Heart left ventricle (tissue), 16 donors: Measurements from ENCODE around the gene CNTNAP5. TPM values are rescaled to one million over a fixed set of nuclear protein-coding genes. Genes with fewer than 3 reads are reported as not detected.

Experiments
- ATAC-seq, 4 donors: fragments of 200-7000 bp; cut with Tn5 transposase; one replicate each; pipeline ENCODE4 v1.9.1; 2020 to 2022; ENCODE audit warnings: moderate library complexity in 4 of 4, mild to moderate bottlenecking in 3 of 4, moderate number of reproducible peaks in 1 of 4
- DNase-seq, 5 donors: peaks; one replicate each; pipeline ENCODE4 v3.0.0-alpha.2; 2020
- H3K27ac ChIP-seq, 12 donors: fragments of 200-600 bp; sonication (generic) in 4 of 12; one replicate each; pipeline versions ENCODE4 v1.5.0 to v1.8.0; 2016 to 2022; ENCODE audit warnings: mild to moderate bottlenecking in 2 of 12
- H3K27me3 ChIP-seq, 9 donors: fragments of 200-600 bp; sonication (generic) in 2 of 9; one replicate each; pipeline versions ENCODE4 v1.5.1 to v1.8.0; 2016 to 2022; ENCODE audit warnings: mild to moderate bottlenecking in 3 of 9
- H3K36me3 ChIP-seq, 9 donors: fragments of 200-600 bp; sonication (generic) in 2 of 9; one replicate each; pipeline versions ENCODE4 v1.5.0 to v1.8.0; 2018 to 2022; ENCODE audit warnings: mild to moderate bottlenecking in 2 of 9
- H3K4me1 ChIP-seq, 12 donors: fragments of 200-600 bp; sonication (generic) in 4 of 12; one replicate each; pipeline versions ENCODE4 v1.5.0 to v1.8.0; 2016 to 2022; ENCODE audit warnings: mild to moderate bottlenecking in 3 of 12
- H3K4me3 ChIP-seq, 12 donors: fragments of 200-600 bp; sonication (generic) in 4 of 12; one replicate each; pipeline versions ENCODE4 v1.5.0 to v1.8.0; 2017 to 2022; ENCODE audit warnings: mild to moderate bottlenecking in 9 of 12, moderate library complexity in 4 of 12
- H3K9me3 ChIP-seq, 12 donors: fragments of 200-600 bp; sonication (generic) in 4 of 12; one replicate each; pipeline versions ENCODE4 v1.5.0 to v1.8.0; 2016 to 2022; ENCODE audit warnings: mild to moderate bottlenecking in 1 of 12
- CTCF ChIP-seq, 12 donors: fragments of 200-600 bp; sonication (generic) in 4 of 12; IDR thresholded peaks; one replicate each; pipeline versions ENCODE4 v1.5.0 to v1.8.0; 2018 to 2022; ENCODE audit warnings: antibody characterized with exemption in 12 of 12, mild to moderate bottlenecking in 5 of 12
- POLR2A ChIP-seq, 2 donors: fragments of 450-650 bp; IDR thresholded peaks; one replicate each; pipeline ENCODE4 v1.6.1; 2017; ENCODE audit warnings: antibody characterized with exemption in 2 of 2, mild to moderate bottlenecking in 2 of 2, moderate library complexity in 2 of 2
- WGBS, 4 donors: extraction: QIAGEN DNeasy Blood & Tissue Kit in 2 of 4; methylation state at CpG; one replicate each; pipeline versions ENCODE4 v1.1.5 to v1.1.7; 2013 to 2018; 5-methylcytosine and 5-hydroxymethylcytosine counted together
- intact Hi-C, 10 donors: fragments of 100-400 bp; cut with DNase I; formaldehyde crosslinking; loops; one replicate each; pipeline versions ENCODE4 v1.11.1 to v1.14.2; 2022
- polyA plus RNA-seq, 2 donors: library from polyadenylated mRNA; stranded (reverse); fragments of 200-250 nt; gene quantifications; one replicate each; pipeline ENCODE4 v1.2.3, GENCODE V29; 2013
- total RNA-seq, 9 donors: library from RNA; depleted of rRNA in 2 of 9; stranded (reverse); fragments of >200 nt in 2 of 9; fragmentation: NEBNext Ultra II Directional in 3 of 9; extraction: Animal tissue kit (Norgen Biotek cat#: 25700) in 3 of 9; gene quantifications; one replicate each; pipeline versions ENCODE4 v1.1.0 to v1.2.4, GENCODE V29; 2016 to 2023
- donor health status: ischemic (EF 13 %, LVEDD 7.1; RV severe dilation, severe dysfunction).
- donor health status: healthy with polysubstance abuse.
- donor health status: DM: no; HTN: yes; CAD: no.
- donor health status: DM: no; HTN: no; CAD: no.
- donor health status: ischemic (EF 25% LVEDD 6.9; RV normal size, moderate dysfunction).
- donor health status: ischemic (EF 25% LVEDD 5.7; RV mildly dilated, moderate dysfunction).
- donor health status: healthy.
- donor health status: DM: yes; HTN: yes; CAD: no.
- donor health status: ischemic (EF 35%, LVEDD 5.7; RV mildly dilated, moderate dysfunction).
- donor health status: nonischemic (EF 11% LVEDD 7.7; RV severe dilation, severe dysfunction).
- donor health status: DM: yes; HTN: yes; CAD: no.
- donor health status: PGD.
- donor health status: ischemic (EF 29% LVEDD 5.4; RV normal size, mild dysfunction).
- donor health status: nonischemic (EF 23%, LVEDD 6.1; RV moderate dilation, normal function).

Gene CNTNAP5
- total and polyA plus RNA-seq, 11 donors, result not detected

GRCh38 chr2:124668161-124668560 is 643.1 kb downstream of the CNTNAP5 start:
- Histone ChIP-seq H3K36me3 (no peaks in the 10 kb centered on the region), H3K27ac (no peak overlapping the region), H3K27me3 (no peaks in the 10 kb centered on the region), H3K4me3 (no peak overlapping the region), H3K4me1 (peaks cover 0 to 7% (median 0%) of the 10 kb centered on the region in 12 donors), H3K9me3 (no peaks in the 10 kb centered on the region)
- intact Hi-C loops, result no loop called here
- WGBS, 4 donors, result 43 to 75% (median 53%) methylated on average over 2 of the region's 2 CpGs
- TF ChIP-seq CTCF (IDR thresholded peaks at IDR 0.05) (no peak), POLR2A (IDR thresholded peaks at IDR 0.05) (no peak)
- ATAC-seq (no peak), DNase-seq (no peak)

GRCh38 chr2:124670187-124670586 is 645.1 kb downstream of the CNTNAP5 start:
- H3K27me3 ChIP-seq, result no peaks in the 10 kb centered on the region
- H3K4me1 ChIP-seq, result no peaks in the 10 kb centered on the region
- H3K36me3 ChIP-seq, result no peaks in the 10 kb centered on the region
- ATAC-seq (no peak), DNase-seq (no peak)
- H3K9me3 ChIP-seq, result peaks cover 0 to 6% (median 0%) of the 10 kb centered on the region in 12 donors
- no peak for TF ChIP-seq CTCF (IDR thresholded peaks at IDR 0.05)
- TF ChIP-seq POLR2A (IDR thresholded peaks at IDR 0.05), result no peak
- no peak overlapping the region for H3K4me3 ChIP-seq
- H3K27ac ChIP-seq, result no peak overlapping the region
- intact Hi-C loops, result no loop called here

GRCh38 chr2:124678043-124678442 is 653.0 kb downstream of the CNTNAP5 start:
- no peak for ATAC-seq
- no peak overlapping the region for H3K4me3 ChIP-seq

More at GRCh38 chr2:124678043-124678442, 653.0 kb downstream of the CNTNAP5 start:
- DNase-seq, result no peak
- 58 to 74% (median 67%) methylated on average over 2 of the region's 2 CpGs for WGBS, 4 donors
- H3K9me3 ChIP-seq, result peaks cover 0 to 14% (median 0%) of the 10 kb centered on the region in 12 donors
- H3K27ac ChIP-seq, result no peak overlapping the region
- intact Hi-C loops, result no loop called here
- H3K36me3 ChIP-seq, result no peaks in the 10 kb centered on the region
- H3K4me1 ChIP-seq, result no peaks in the 10 kb centered on the region
- TF ChIP-seq POLR2A (IDR thresholded peaks at IDR 0.05) (no peak), CTCF (IDR thresholded peaks at IDR 0.05) (no peak)
- H3K27me3 ChIP-seq, result no peaks in the 10 kb centered on the region
